ENCODE measurements around the gene RGL2.

- TF ChIP-seq CTCF (IDR thresholded peaks at IDR 0.05) (no peak), POLR2A (IDR thresholded peaks at IDR 0.05) (no peak), EP300 (IDR thresholded peaks at IDR 0.05) (no peak)
These were observed at the start of gene RGL2 for GRCh38 chr6:33298773-33299236.
